NCI-H510A treated with DMSO at 0.1 percent for 48 hours (cell line): ENCODE measurements around the gene MYL7.
"Not testable (repeated sequence)": the region's sequence is repeated elsewhere in the genome, so short reads cannot be mapped to it uniquely, and the experiment has no call there.

Experiments
- DNase-seq: peaks from one replicate; lab custom pipeline; 2025; lab: John Stamatoyannopoulos, UW

Gene MYL7

GRCh38 chr7:44131173-44132029, 9.7 kb downstream of the MYL7 start:
- peak; percentile 41 for DNase-seq

GRCh38 chr7:44128721-44129582, 12.2 kb downstream of the MYL7 start:
- no peak for DNase-seq

GRCh38 chr7:44127161-44127560, 14.0 kb downstream of the MYL7 start:
- DNase-seq: no peak

GRCh38 chr7:44126574-44126973, 14.6 kb downstream of the MYL7 start:
- not testable (repeated sequence) for DNase-seq

- no peak for DNase-seq
Observed at GRCh38 chr7:44124822-44125202, 16.3 kb downstream of the MYL7 start.

GRCh38 chr7:44123190-44124003, 17.7 kb downstream of the MYL7 start, which contains the start of gene POLD2:
Gene POLD2, minus strand, starts transcription at chr7:44123548. Its CDS starts 1,495 bp downstream, at chr7:44122053.
- DNase-seq: peak; percentile 96

GRCh38 chr7:44122529-44122928, 18.6 kb downstream of the MYL7 start:
- DNase-seq: no peak

- no peak for DNase-seq
Observed at GRCh38 chr7:44121761-44122420, 19.2 kb downstream of the MYL7 start.

- DNase-seq: no peak
Observed at GRCh38 chr7:44120395-44120794, 20.7 kb downstream of the MYL7 start.

- DNase-seq: no peak
Observed at GRCh38 chr7:44119829-44120380, 21.2 kb downstream of the MYL7 start.

- DNase-seq: no peak
Observed at GRCh38 chr7:44117801-44118429, 23.2 kb downstream of the MYL7 start.

GRCh38 chr7:44116789-44117666, 24.1 kb downstream of the MYL7 start:
- DNase-seq: no peak

- no peak for DNase-seq
Observed at GRCh38 chr7:44116087-44116788, 24.9 kb downstream of the MYL7 start.

GRCh38 chr7:44114586-44115310, 26.4 kb downstream of the MYL7 start:
- DNase-seq: no peak

- no peak for DNase-seq
Observed at GRCh38 chr7:44113764-44114354, 27.3 kb downstream of the MYL7 start.

GRCh38 chr7:44112997-44113763, 28.0 kb downstream of the MYL7 start:
- DNase-seq: no peak
